ENCODE measurements around the gene LPP. TPM values are rescaled to one million over a fixed set of nuclear protein-coding genes. Genes with fewer than 3 reads are reported as not detected.

The LPP gene
- total and polyA plus RNA-seq, 2 of the 13 experiments (the other 11 are each of a cell fraction or from before 2014, with no cell fraction given), result 19.2 to 29.9 TPM

- TF ChIP-seq HNF1B (CRISPR knock-in tag; IDR thresholded peaks at IDR 0.05) (peak; percentile 64; the same call in 1 of the 2 replicates), ZNF430 (CRISPR knock-in tag; IDR thresholded peaks at IDR 0.05) (no peak), ZNF318 (CRISPR knock-in tag; IDR thresholded peaks at IDR 0.05) (no peak), CBX5 (CRISPR knock-in tag; IDR thresholded peaks at IDR 0.05; ENCODE audit: borderline replicate concordance) (0 out of 2 replicates have a peak, but pooled peaks have one; percentile 32), HNRNPK (IDR thresholded peaks at IDR 0.05; ENCODE audit: low read depth, low read length, poor library complexity, severe bottlenecking) (no peak), GABPA (IDR thresholded peaks at IDR 0.05; ENCODE audit: low read depth, low read length) (no peak), GABPA (CRISPR knock-in tag; IDR thresholded peaks at IDR 0.05; ENCODE audit: low read depth) (no peak), XRCC5 (optimal IDR thresholded peaks at IDR 0.05; ENCODE audit: low read length) (peak; percentile 39), ZXDC (CRISPR knock-in tag; IDR thresholded peaks at IDR 0.05) (no peak), IRF1 (CRISPR knock-in tag; IDR thresholded peaks at IDR 0.05; ENCODE audit: low read depth) (no peak), KDM2A (CRISPR knock-in tag; IDR thresholded peaks at IDR 0.05; ENCODE audit: borderline replicate concordance, low read depth) (0 out of 2 replicates have a peak, but pooled peaks have one; percentile 42), SOX6 (IDR thresholded peaks at IDR 0.05) (no peak), SOX6 (CRISPR knock-in tag; IDR thresholded peaks at IDR 0.05) (peak; percentile 57), ZNF34 (CRISPR knock-in tag; IDR thresholded peaks at IDR 0.05; ENCODE audit: borderline replicate concordance) (no peak), AGO2 (optimal IDR thresholded peaks at IDR 0.05; ENCODE audit: low read depth, low read length) (no peak), ZNF577 (CRISPR knock-in tag; IDR thresholded peaks at IDR 0.05; ENCODE audit: borderline replicate concordance, low read depth) (no peak)
These were observed 31.8 kb downstream of the LPP start (continued) for GRCh38 chr3:188185717-188186251.
